ENCODE measurements around the gene TNFRSF18.

TNFRSF18 gene

DNA sequence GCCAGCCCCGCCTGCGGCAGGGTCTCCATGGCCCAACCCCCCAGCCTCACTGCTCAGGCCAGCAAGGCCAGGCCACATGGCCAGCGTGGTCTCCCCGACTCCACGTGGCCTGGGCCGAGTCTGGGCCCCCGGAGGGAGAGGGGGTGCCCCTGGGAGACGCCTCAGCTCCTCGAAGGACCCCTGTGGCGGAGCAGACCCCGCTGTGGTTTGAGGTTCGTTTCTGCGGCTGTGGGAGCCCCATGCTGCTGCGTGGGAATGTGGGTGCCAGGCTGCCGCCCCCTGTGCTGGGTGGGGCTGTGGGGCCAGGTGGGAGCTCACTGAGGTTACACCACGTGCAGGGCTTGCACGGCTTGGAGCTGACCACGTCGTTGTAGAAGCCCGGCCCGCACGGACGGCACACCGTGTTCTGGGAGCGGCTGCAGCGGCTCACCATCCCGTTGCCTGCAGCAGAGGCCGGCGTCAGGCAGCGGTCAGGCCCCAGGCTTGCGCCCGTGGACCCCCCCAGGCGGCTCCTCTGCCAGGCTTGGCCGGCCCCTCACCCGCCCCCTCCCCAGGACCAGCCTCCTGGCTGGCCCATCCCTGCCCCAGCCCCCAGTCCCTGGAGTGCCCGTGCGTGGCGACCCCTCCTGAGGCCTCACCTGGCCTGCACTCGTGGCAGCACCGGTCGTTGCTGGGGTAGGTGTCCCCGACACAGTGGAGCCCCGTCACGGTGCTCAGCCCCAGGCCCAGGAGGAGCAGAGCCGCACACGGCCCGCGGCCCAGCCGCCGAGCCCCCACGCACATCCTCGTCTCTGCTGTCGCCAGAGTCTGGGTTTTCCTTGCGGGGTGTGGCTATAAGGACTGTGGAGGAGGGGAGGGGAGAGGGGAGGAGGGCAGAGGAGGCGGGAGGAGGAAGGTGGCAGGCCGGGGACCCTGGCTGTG, 7.2 kb upstream of the TNFRSF18 start, which contains the start of gene TNFRSF4:
TSS of gene TNFRSF4 (minus strand) at position 809 of the 921 bp plus-strand sequence. CDS start at position 783, 26 bp downstream.
- peak in 1 of 3 donors; percentile 59 for DNase-seq (ENCODE audit: low read depth in 3 of 3)

DNA sequence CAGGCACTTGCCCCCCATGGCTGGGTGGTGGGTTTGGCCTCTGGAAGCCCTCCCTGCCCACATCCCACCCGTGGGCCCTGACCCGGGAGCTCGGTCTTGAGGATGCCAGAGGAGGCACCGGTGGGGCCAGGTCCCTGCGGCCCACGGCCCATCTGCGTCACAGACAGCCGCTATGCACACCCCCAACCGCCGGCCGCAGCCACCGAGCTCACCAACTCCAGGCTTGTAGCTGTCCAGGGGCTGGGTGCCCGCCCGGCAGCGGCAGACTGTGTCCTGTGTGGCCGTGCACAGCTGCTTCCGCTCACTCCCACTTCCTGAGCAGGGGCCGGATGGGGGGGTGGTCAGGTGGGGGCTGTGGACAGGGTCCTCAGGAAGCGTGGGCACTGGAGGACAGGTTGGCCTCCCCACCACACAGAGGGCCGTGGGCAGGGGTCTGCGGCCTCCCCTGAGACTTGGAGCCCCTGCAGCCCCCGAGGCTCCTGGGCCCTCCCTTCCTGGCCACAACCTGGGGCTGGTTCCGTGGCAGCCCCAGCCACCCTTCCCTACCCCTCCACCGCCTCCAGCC, 6.5 kb upstream of the TNFRSF18 start:
- no peak for DNase-seq (ENCODE audit: low read depth in 3 of 3)

DNA sequence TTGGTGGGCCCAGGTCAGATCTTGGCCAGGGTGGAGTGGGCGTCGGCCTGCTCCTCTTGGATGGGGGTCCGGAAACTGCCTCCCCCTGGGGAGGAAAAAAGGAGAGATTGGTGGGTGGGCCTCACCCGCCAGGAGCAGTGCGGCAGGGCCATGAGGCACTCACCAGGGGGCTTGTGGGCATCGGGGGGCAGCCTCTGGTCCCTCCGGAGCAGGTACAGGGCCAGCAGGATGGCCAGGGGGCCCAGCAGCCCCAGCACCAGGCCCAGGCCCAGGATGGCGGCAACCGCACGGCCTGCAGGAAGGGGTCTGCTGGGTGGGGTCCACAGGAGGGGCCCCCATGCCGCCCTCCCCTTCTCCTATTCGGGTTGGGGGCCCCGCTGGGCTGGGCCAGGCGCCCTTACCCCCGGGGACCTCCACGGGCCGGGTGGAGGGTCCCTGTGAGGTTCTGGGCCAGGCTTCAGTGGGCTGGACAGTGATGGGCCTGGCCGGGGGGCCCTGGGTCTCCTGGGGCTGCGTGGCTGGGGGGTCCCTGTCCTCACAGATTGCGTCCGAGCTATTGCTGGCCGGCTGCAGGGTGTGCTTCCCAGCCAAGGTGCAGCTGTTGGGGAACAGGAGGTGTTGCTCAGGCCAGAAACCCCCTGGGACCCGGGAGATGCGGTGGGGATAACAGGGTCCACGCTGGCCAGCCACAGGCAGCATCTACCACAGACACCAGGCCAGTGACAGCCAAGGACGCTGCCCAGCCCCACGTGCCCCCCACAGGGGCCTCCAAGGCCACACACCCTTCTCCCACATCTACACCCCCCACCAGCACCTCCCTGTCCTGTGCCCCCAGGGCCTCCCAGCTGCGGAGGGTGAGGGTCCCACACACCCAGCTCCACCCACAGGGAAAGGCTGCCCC, 5.4 kb upstream of the TNFRSF18 start:
- no peak for DNase-seq (ENCODE audit: low read depth in 3 of 3)

- DNase-seq (ENCODE audit: low read depth in 3 of 3) = no peak
Observed at GRCh38 chr1:1210726-1211540, 4.5 kb upstream of the TNFRSF18 start.

GRCh38 chr1:1208713-1209433, 2.5 kb upstream of the TNFRSF18 start:
- DNase-seq (ENCODE audit: low read depth in 3 of 3) = peak in 1 of 3 donors; percentile 69

- DNase-seq (ENCODE audit: low read depth in 3 of 3) = no peak
Observed at GRCh38 chr1:1207571-1207892, 1.1 kb upstream of the TNFRSF18 start.

GRCh38 chr1:1206966-1207531, 657 bp upstream of the TNFRSF18 start:
- no peak for DNase-seq (ENCODE audit: low read depth in 3 of 3)

- DNase-seq (ENCODE audit: low read depth in 3 of 3) = no peak
Observed at GRCh38 chr1:1205769-1206375, 520 bp downstream of the TNFRSF18 start.

- no peak for DNase-seq (ENCODE audit: low read depth in 3 of 3)
Observed at GRCh38 chr1:1204998-1205768, 1.2 kb downstream of the TNFRSF18 start.

- no peak for DNase-seq (ENCODE audit: low read depth in 3 of 3)
Observed at GRCh38 chr1:1204425-1204920, 1.9 kb downstream of the TNFRSF18 start.

GRCh38 chr1:1203561-1204424, 2.6 kb downstream of the TNFRSF18 start:
- DNase-seq (ENCODE audit: low read depth in 3 of 3) = no peak

DNA sequence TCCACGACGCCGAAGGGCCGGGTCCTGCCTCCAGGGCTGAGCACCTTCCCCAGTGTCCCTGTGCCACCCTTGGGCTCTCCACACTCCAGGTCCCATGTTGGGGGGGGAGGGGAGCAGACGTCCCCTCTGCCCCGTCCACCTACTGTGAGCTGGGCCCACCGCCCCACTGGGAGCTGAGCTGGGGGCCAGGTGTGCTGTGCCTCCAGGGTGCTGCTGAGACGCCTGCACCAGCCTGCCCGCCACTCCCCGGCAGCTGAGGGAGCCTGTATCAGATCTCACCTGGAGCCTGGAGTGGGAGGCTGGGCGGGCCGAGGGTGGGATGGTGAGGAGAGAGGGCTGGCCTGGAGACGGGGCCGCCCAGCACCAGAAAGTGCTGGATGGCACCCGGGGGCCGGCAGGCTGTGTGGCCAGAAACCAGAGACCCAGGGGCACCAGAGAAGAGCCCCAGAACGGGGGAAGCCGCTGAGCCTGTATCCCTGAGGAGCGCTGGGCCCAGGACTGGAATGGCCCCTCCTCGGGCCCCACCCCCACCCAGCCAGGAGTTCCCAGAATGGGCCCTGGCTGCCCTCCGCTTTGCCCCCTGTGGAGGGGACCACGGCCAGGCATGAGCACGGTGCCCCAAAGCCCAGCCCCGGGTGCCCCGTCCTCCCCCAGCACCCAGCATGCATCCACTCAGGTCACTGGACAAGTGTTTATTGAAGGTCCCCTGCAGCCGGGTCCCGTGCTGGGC, 3.4 kb downstream of the TNFRSF18 start:
- no peak for DNase-seq (ENCODE audit: low read depth in 3 of 3)

GRCh38 chr1:1200876-1201810, 5.2 kb downstream of the TNFRSF18 start:
- DNase-seq (ENCODE audit: low read depth in 3 of 3) = peak; percentile 69 to 85 (median 74)

- DNase-seq (ENCODE audit: low read depth in 3 of 3) = no peak
Observed at GRCh38 chr1:1199961-1200875, 6.2 kb downstream of the TNFRSF18 start.
